CD4-positive, alpha-beta T cell (primary cell): ENCODE data around the gene FRMD4B. TPM values are rescaled to one million over a fixed set of nuclear protein-coding genes. Genes with fewer than 3 reads are reported as not detected.

Source experiments
- ATAC-seq: fragments of 200-7000 bp; cut with Tn5 transposase; one replicate; pipeline ENCODE4 v1.10.0; 2022; ENCODE audit warnings: mild to moderate bottlenecking; ENCODE audit not compliant: poor library complexity
- CTCF ChIA-PET: fragments of 350-600 bp; sonication (Branson Sonifier 250); formaldehyde crosslinking; loops from one replicate; lab custom pipeline; 2021; ENCODE audit warnings: antibody characterized with exemption, inconsistent platforms; lab: Charles Lee
- POLR2A ChIA-PET: fragments of 350-600 bp; sonication (Branson Sonifier 250); formaldehyde crosslinking; loops from one replicate; lab custom pipeline; 2021; ENCODE audit warnings: antibody characterized with exemption, inconsistent platforms; lab: Charles Lee
- DNase-seq, 14 experiments: peaks; one replicate each; pipeline ENCODE4 v3.0.0-alpha.2; 2013 to 2020; ENCODE audit warnings: mixed read lengths in 2 of 14
- H3K27ac ChIP-seq, 2 donors: one replicate each; pipeline versions ENCODE4 v1.5.1 to v1.7.0; 2013; ENCODE audit warnings: low read length in 2 of 2, low read depth in 1 of 2, mild to moderate bottlenecking in 1 of 2
- H3K27me3 ChIP-seq, 2 experiments: 1 replicate in 1 of 2; 2 replicates in 1 of 2; pipeline versions ENCODE4 v1.6.1 to v1.7.0; 2013; ENCODE audit warnings: low read length in 2 of 2, control low read depth in 1 of 2, mild to moderate bottlenecking in 1 of 2, moderate library complexity in 1 of 2; ENCODE audit not compliant: insufficient read depth in 2 of 2, control insufficient read depth in 1 of 2
- H3K36me3 ChIP-seq: one replicate; pipeline ENCODE4 v1.6.1; 2013; ENCODE audit warnings: low read length, control low read depth; ENCODE audit not compliant: insufficient read depth
- H3K4me1 ChIP-seq: one replicate; pipeline ENCODE4 v1.6.1; 2013; ENCODE audit warnings: low read length, control low read depth; ENCODE audit not compliant: insufficient read depth
- H3K4me3 ChIP-seq: one replicate; pipeline ENCODE4 v1.5.1; 2013; ENCODE audit warnings: mild to moderate bottlenecking, low read length, moderate library complexity
- H3K9me3 ChIP-seq, 2 experiments: 1 replicate in 1 of 2; 2 replicates in 1 of 2; pipeline versions ENCODE4 v1.6.1 to v1.7.0; 2013; ENCODE audit warnings: low read length in 2 of 2, mild to moderate bottlenecking in 2 of 2, control low read depth in 1 of 2, moderate library complexity in 1 of 2; ENCODE audit not compliant: control insufficient read depth in 1 of 2, insufficient read depth in 1 of 2
- H3K27ac Mint-ChIP-seq: one replicate; pipeline ENCODE4 v1.8.0; 2020; ENCODE audit warnings: mixed read lengths
- H3K27me3 Mint-ChIP-seq: one replicate; pipeline ENCODE4 v1.8.0; 2021; ENCODE audit warnings: mixed read lengths
- H3K36me3 Mint-ChIP-seq: one replicate; pipeline ENCODE4 v1.8.0; 2021; ENCODE audit warnings: low read depth, mixed read lengths
- H3K4me1 Mint-ChIP-seq: one replicate; pipeline ENCODE4 v1.8.0; 2021; ENCODE audit warnings: low read depth, mixed read lengths
- H3K4me3 Mint-ChIP-seq: one replicate; pipeline ENCODE4 v1.8.0; 2020; ENCODE audit warnings: mild to moderate bottlenecking, mixed read lengths
- H3K9me3 Mint-ChIP-seq: one replicate; pipeline ENCODE4 v1.8.0; 2020; ENCODE audit warnings: mixed read lengths
- intact Hi-C, 2 experiments: fragments of 100-400 bp; cut with DNase I in 1 of 2; cut with micrococcal nuclease in 1 of 2; formaldehyde crosslinking; loops; one replicate each; pipeline versions ENCODE4 v1.15.1 to v1.9.0; 2023 to 2025; cut with DNase I, micrococcal nuclease
- total RNA-seq, 174 experiments: library from RNA in 2 of 174; stranded (reverse) in 2 of 174; gene quantifications; one replicate each; pipeline ENCODE4 v1.2.3 and lab custom pipeline; 2021 to 2026
- TF ChIP-seq, protein P1 (sequence below): fragments of 200-600 bp; IDR thresholded peaks from one replicate; pipeline ENCODE4 v1.8.0; 2022; ENCODE audit warnings: antibody characterized with exemption, mild to moderate bottlenecking

The FRMD4B gene
- total RNA-seq, 2 experiments from 2014 or later = 5.5 to 7.7 TPM

GRCh38 chr3:69143612-69144011 lies 242.3 kb downstream of the FRMD4B start:
- Mint-ChIP-seq H3K27me3 (peaks cover 7% of the 10 kb centered on the region), H3K4me3 (no peak overlapping the region), H3K9me3 (no peaks in the 10 kb centered on the region), H3K27ac (no peak overlapping the region), H3K36me3 (no peaks in the 10 kb centered on the region), H3K4me1 (no peaks in the 10 kb centered on the region)
- Histone ChIP-seq H3K36me3 (no peaks in the 10 kb centered on the region), H3K4me1 (no peaks in the 10 kb centered on the region), H3K27me3 (no peaks in the 10 kb centered on the region), H3K4me3 (no peak overlapping the region), H3K9me3 (no peaks in the 10 kb centered on the region), H3K27ac (no peak overlapping the region)
- ChIA-PET POLR2A (no interaction called here), CTCF (no interaction called here)
- intact Hi-C loops = no loop called here
- ATAC-seq = no peak
- TF ChIP-seq, protein P1, sequence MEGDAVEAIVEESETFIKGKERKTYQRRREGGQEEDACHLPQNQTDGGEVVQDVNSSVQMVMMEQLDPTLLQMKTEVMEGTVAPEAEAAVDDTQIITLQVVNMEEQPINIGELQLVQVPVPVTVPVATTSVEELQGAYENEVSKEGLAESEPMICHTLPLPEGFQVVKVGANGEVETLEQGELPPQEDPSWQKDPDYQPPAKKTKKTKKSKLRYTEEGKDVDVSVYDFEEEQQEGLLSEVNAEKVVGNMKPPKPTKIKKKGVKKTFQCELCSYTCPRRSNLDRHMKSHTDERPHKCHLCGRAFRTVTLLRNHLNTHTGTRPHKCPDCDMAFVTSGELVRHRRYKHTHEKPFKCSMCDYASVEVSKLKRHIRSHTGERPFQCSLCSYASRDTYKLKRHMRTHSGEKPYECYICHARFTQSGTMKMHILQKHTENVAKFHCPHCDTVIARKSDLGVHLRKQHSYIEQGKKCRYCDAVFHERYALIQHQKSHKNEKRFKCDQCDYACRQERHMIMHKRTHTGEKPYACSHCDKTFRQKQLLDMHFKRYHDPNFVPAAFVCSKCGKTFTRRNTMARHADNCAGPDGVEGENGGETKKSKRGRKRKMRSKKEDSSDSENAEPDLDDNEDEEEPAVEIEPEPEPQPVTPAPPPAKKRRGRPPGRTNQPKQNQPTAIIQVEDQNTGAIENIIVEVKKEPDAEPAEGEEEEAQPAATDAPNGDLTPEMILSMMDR = no peak
- DNase-seq = no peak

GRCh38 chr3:69142797-69143454 lies 243.0 kb downstream of the FRMD4B start:
- H3K27me3 Mint-ChIP-seq = peaks cover 7% of the 10 kb centered on the region
- TF ChIP-seq, protein P1 = no peak
- no peak overlapping the region for H3K4me3 Mint-ChIP-seq
- H3K4me1 ChIP-seq = no peaks in the 10 kb centered on the region
- intact Hi-C loops = no loop called here
- ChIA-PET POLR2A (no interaction called here), CTCF (no interaction called here)
- H3K27ac Mint-ChIP-seq = no peak overlapping the region
- no peak overlapping the region for H3K27ac ChIP-seq
- no peaks in the 10 kb centered on the region for H3K4me1 Mint-ChIP-seq
- no peaks in the 10 kb centered on the region for H3K9me3 ChIP-seq
- H3K36me3 Mint-ChIP-seq = no peaks in the 10 kb centered on the region
- no peak for ATAC-seq
- no peak for DNase-seq
- H3K36me3 ChIP-seq = no peaks in the 10 kb centered on the region
- H3K4me3 ChIP-seq = no peak overlapping the region
- no peaks in the 10 kb centered on the region for H3K9me3 Mint-ChIP-seq
- H3K27me3 ChIP-seq = no peaks in the 10 kb centered on the region

DNA sequence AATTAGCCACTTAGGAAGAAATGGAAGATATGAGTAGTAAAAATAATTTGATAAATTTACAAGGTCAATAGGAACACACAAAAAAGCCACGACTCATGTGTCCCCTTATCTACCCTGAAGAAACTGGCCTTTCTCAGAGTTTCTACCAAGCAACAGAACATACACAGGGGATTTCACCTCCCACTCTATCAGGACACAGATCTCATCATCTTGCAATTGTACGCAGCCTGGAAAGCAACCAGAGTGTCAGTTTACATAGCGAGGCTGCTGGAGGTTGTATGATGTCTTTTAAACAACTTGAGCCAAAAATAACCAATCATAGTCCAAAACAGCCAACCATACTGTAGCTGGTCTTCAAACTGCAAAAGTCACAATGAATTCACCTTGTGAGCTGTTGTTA lies 243.8 kb downstream of the FRMD4B start:
- Histone ChIP-seq H3K36me3 (no peaks in the 10 kb centered on the region), H3K27ac (no peak overlapping the region), H3K9me3 (no peaks in the 10 kb centered on the region), H3K4me1 (no peaks in the 10 kb centered on the region), H3K4me3 (no peak overlapping the region), H3K27me3 (no peaks in the 10 kb centered on the region)
- intact Hi-C loops = no loop called here
- H3K27ac Mint-ChIP-seq = no peak overlapping the region
- CTCF ChIA-PET = no interaction called here
- H3K4me3 Mint-ChIP-seq = no peak overlapping the region
- POLR2A ChIA-PET = no interaction called here
- peaks cover 7% of the 10 kb centered on the region for H3K27me3 Mint-ChIP-seq
- ATAC-seq = no peak
- H3K4me1 Mint-ChIP-seq = no peaks in the 10 kb centered on the region
- no peaks in the 10 kb centered on the region for H3K9me3 Mint-ChIP-seq
- TF ChIP-seq, protein P1 = no peak
- no peaks in the 10 kb centered on the region for H3K36me3 Mint-ChIP-seq
- no peak for DNase-seq
